HCT116 (cell line): Measurements from ENCODE around the gene CNTNAP2. TPM values are rescaled to one million over a fixed set of nuclear protein-coding genes. Genes with fewer than 3 reads are reported as not detected.

Experiments used
- ATAC-seq: fragments of 200-7000 bp; cut with Tn5 transposase; 2 replicates; pipeline ENCODE4 v1.9.1; 2020; ENCODE audit warnings: mild to moderate bottlenecking, moderate library complexity
- BruUV-seq: library from RNA; stranded (reverse); fragments of 400-500 nt; replicated peaks from 2 replicates; lab custom pipeline; 2021; lab: Mats Ljungman, UMichigan
- CTCF ChIA-PET: fragments of 300-600 bp; sonication (Branson Sonifier 250); formaldehyde crosslinking; loops from one replicate; lab custom pipeline; 2021; ENCODE audit warnings: antibody characterized with exemption; lab: Charles Lee
- POLR2A ChIA-PET: fragments of 300-600, 350-600 bp; sonication (Branson Sonifier 250); formaldehyde crosslinking; loops from one replicate; lab custom pipeline; 2021; ENCODE audit warnings: antibody characterized with exemption; lab: Charles Lee
- RAD21 ChIA-PET, 2 experiments: fragments of 300-600 bp; sonication (Branson Sonifier 250); formaldehyde crosslinking; loops; one replicate each; lab custom pipeline; 2023; ENCODE audit warnings: low total read pairs in 2 of 2; ENCODE audit not compliant: uncharacterized antibody in 2 of 2, unreplicated experiment in 2 of 2, low non-redundant PET in 1 of 2; lab: Charles Lee
- DNase-seq: peaks from one replicate; pipeline ENCODE4 v3.0.0-alpha.2; 2010; ENCODE audit warnings: low read depth, low spot score
- H2AFZ ChIP-seq: fragments of 200-600 bp; shearing (Covaris generic), sonication (generic); 2 replicates; pipeline ENCODE4 v1.6.1; 2017; ENCODE audit warnings: low read depth, mixed run types, mixed read lengths, antibody characterized with exemption, low read length; ENCODE audit not compliant: poor library complexity, severe bottlenecking
- H3K27ac ChIP-seq: 2 replicates; pipeline ENCODE4 v1.5.1; 2012; ENCODE audit warnings: low read depth, low read length
- H3K27me3 ChIP-seq: fragments of 200-600 bp; sonication (generic); 2 replicates; pipeline ENCODE4 v1.6.1; 2016; ENCODE audit warnings: mixed run types, low read length, mixed read lengths; ENCODE audit not compliant: insufficient read depth
- H3K36me3 ChIP-seq, 2 experiments: fragments of 200-500 bp in 1 of 2; fragments of 200-600 bp in 1 of 2; sonication (Bioruptor generic) in 1 of 2; sonication (generic) in 1 of 2; 2 replicates each; pipeline versions ENCODE4 v1.5.1 to v1.6.1; 2014 to 2016; ENCODE audit warnings: low read length in 2 of 2, inconsistent platforms in 1 of 2, mixed read lengths in 1 of 2, mixed run types in 1 of 2; ENCODE audit not compliant: insufficient read depth in 2 of 2, control insufficient read depth in 1 of 2
- H3K4me1 ChIP-seq, 2 experiments: fragments of 200-600 bp in 1 of 2; sonication (generic) in 1 of 2; 2 replicates each; pipeline versions ENCODE4 v1.5.1 to v1.6.1; 2012 to 2017; ENCODE audit warnings: low read length in 2 of 2, inconsistent platforms in 1 of 2, mild to moderate bottlenecking in 1 of 2, mixed read lengths in 1 of 2, mixed run types in 1 of 2, moderate library complexity in 1 of 2; ENCODE audit not compliant: insufficient read depth in 2 of 2, control insufficient read depth in 1 of 2
- H3K4me2 ChIP-seq: fragments of 200-600 bp; sonication (generic); 2 replicates; pipeline ENCODE4 v1.6.1; 2017; ENCODE audit warnings: mixed run types, low read length, mixed read lengths
- H3K4me3 ChIP-seq, 2 experiments: fragments of 200-600 bp in 1 of 2; sonication (generic) in 1 of 2; replicated peaks in 1 of 2; 2 replicates each; pipeline ENCODE4 v1.5.1; 2011 to 2016; ENCODE audit warnings: low read length in 2 of 2, control low read depth in 1 of 2, low read depth in 1 of 2, mild to moderate bottlenecking in 1 of 2, mixed read lengths in 1 of 2, mixed run types in 1 of 2
- H3K79me2 ChIP-seq: fragments of 200-600 bp; sonication (generic); 2 replicates; pipeline ENCODE4 v1.6.1; 2017; ENCODE audit warnings: mild to moderate bottlenecking, mixed run types, low read length, moderate library complexity, mixed read lengths; ENCODE audit not compliant: insufficient read depth
- H3K9ac ChIP-seq: fragments of 200-600 bp; sonication (generic); 2 replicates; pipeline ENCODE4 v1.6.1; 2016; ENCODE audit warnings: low read length, mixed read lengths
- H3K9me2 ChIP-seq: fragments of 200-600 bp; sonication (generic), shearing (Covaris generic); 2 replicates; pipeline ENCODE4 v1.6.1; 2017; ENCODE audit warnings: mixed run types, mild to moderate bottlenecking, moderate library complexity; ENCODE audit not compliant: insufficient read depth
- H3K9me3 ChIP-seq, 2 experiments: fragments of 200-500 bp in 1 of 2; fragments of 200-600 bp in 1 of 2; sonication (Bioruptor generic) in 1 of 2; sonication (generic) in 1 of 2; 2 replicates each; pipeline ENCODE4 v1.6.1; 2014 to 2017; ENCODE audit warnings: low read length in 2 of 2, mixed read lengths in 2 of 2, inconsistent platforms in 1 of 2, low read depth in 1 of 2, mild to moderate bottlenecking in 1 of 2, mixed run types in 1 of 2, moderate library complexity in 1 of 2; ENCODE audit not compliant: control insufficient read depth in 1 of 2, insufficient read depth in 1 of 2
- H4K20me1 ChIP-seq: fragments of 200-600 bp; sonication (generic), shearing (Covaris generic); 2 replicates; pipeline ENCODE4 v1.6.1; 2017; ENCODE audit warnings: mixed run types, mild to moderate bottlenecking, moderate library complexity; ENCODE audit not compliant: insufficient read depth
- ATF3 ChIP-seq: IDR thresholded peaks from 2 replicates; pipeline ENCODE4 v1.6.1; 2012
- CBX3 ChIP-seq: IDR thresholded peaks from 2 replicates; pipeline ENCODE4 v1.6.1; 2012; ENCODE audit warnings: low read depth
- CEBPB ChIP-seq: IDR thresholded peaks from 2 replicates; pipeline ENCODE4 v1.6.1; 2012; ENCODE audit warnings: low read depth
- EGR1 ChIP-seq: IDR thresholded peaks from 2 replicates; pipeline ENCODE4 v1.6.1; 2012; ENCODE audit warnings: low read depth
- ELF1 ChIP-seq: IDR thresholded peaks from 2 replicates; pipeline ENCODE4 v1.6.1; 2012; ENCODE audit warnings: low read depth, borderline replicate concordance
- JUND ChIP-seq: IDR thresholded peaks from 2 replicates; pipeline ENCODE4 v1.6.1; 2012
- POLR2A ChIP-seq: IDR thresholded peaks from 2 replicates; pipeline ENCODE4 v1.7.0; 2011; ENCODE audit warnings: borderline replicate concordance; ENCODE audit not compliant: insufficient read depth, insufficient read length; ENCODE audit errors: extremely low read depth
- RAD21 ChIP-seq: IDR thresholded peaks from 2 replicates; pipeline ENCODE4 v1.6.1; 2012; ENCODE audit warnings: low read depth, mild to moderate bottlenecking
- SIN3A ChIP-seq: IDR thresholded peaks from 2 replicates; pipeline ENCODE4 v1.6.1; 2012; ENCODE audit warnings: low read depth
- SP1 ChIP-seq: IDR thresholded peaks from 2 replicates; pipeline ENCODE4 v1.6.1; 2012; ENCODE audit warnings: low read depth
- SRF ChIP-seq: IDR thresholded peaks from 2 replicates; pipeline ENCODE4 v1.6.1; 2012; ENCODE audit warnings: low read depth
- TCF7L2 ChIP-seq: IDR thresholded peaks from 2 replicates; pipeline ENCODE4 v1.7.0; 2011; ENCODE audit warnings: borderline replicate concordance, inconsistent platforms; ENCODE audit not compliant: insufficient read depth, insufficient read length; ENCODE audit errors: extremely low read depth
- YY1 ChIP-seq: IDR thresholded peaks from 2 replicates; pipeline ENCODE4 v1.6.1; 2011; ENCODE audit warnings: low read length, low read depth, moderate library complexity, mild to moderate bottlenecking; ENCODE audit not compliant: insufficient replicate concordance; ENCODE audit errors: extremely low read depth
- ZFX ChIP-seq: fragments of 450-650 bp; IDR thresholded peaks from 2 replicates; pipeline ENCODE4 v1.6.1; 2017
- intact Hi-C: fragments of 100-400 bp; cut with micrococcal nuclease; formaldehyde crosslinking; loops from 2 replicates; pipeline ENCODE4 v1.10.0; 2022
- total RNA-seq: library from RNA; stranded (reverse); gene quantifications from one replicate; pipeline ENCODE4 v1.2.1, GENCODE V29; 2021; ENCODE audit not compliant: unreplicated experiment
- TF ChIP-seq, protein P1 (sequence below): IDR thresholded peaks from 2 replicates; pipeline ENCODE4 v1.6.1; 2011; ENCODE audit warnings: mild to moderate bottlenecking, low read length, moderate library complexity; ENCODE audit not compliant: insufficient replicate concordance; ENCODE audit errors: extremely low read depth
- TF ChIP-seq, protein P2 (sequence below): IDR thresholded peaks from 2 replicates; pipeline ENCODE4 v1.6.1; 2012
- TF ChIP-seq, protein P3 (sequence below), 3 experiments: fragments of 200-600 bp in 1 of 3; sonication (generic) in 1 of 3; IDR thresholded peaks in 2 of 3; conservative IDR thresholded peaks in 1 of 3; 2 replicates each; pipeline ENCODE4 v1.5.1; 2012 to 2017; ENCODE audit warnings: low read depth in 2 of 3, low read length in 2 of 3, antibody characterized with exemption in 1 of 3, borderline replicate concordance in 1 of 3, control low read depth in 1 of 3, mild to moderate bottlenecking in 1 of 3, mixed read lengths in 1 of 3, mixed run types in 1 of 3, moderate library complexity in 1 of 3; ENCODE audit not compliant: insufficient read depth in 1 of 3

Gene CNTNAP2
- total RNA-seq, 1 experiment from 2014 or later, result 0.37 TPM

DNA sequence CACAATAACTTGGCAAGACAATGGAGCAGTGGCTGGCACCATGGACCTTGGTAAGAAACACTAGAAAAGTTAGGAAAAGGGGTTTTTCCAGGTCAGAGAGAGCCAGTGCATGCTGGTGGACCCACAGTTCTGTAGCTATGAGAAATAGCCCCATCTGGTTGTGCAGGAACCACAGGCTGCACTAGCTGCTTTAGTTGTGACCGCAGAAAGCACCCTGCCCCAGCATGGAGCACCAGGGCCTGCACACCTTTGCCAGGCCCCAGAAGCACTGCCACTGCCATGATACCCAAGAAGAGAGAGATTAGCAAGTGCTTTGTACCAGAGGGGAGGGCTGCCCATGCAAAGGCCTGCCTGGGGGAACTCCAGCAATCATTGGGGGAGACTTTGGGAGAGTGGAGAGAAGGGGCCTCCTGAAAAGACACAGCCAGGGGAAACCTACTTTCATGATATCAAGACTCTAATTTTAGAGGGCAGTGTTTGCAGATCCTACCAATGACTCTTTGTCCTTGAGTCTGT, 2217.9 kb downstream of the CNTNAP2 start:
- Histone ChIP-seq H3K27ac (no peak overlapping the region), H3K9ac (no peak overlapping the region), H3K27me3 (peaks cover 32% of the 10 kb centered on the region), H2AFZ (no peak overlapping the region), H3K9me2 (no peaks in the 10 kb centered on the region), H4K20me1 (no peaks in the 10 kb centered on the region), H3K79me2 (no peaks in the 10 kb centered on the region), H3K36me3 (no peaks in the 10 kb centered on the region), H3K9me3 (no peaks in the 10 kb centered on the region), H3K4me2 (no peak overlapping the region), H3K4me1 (peaks cover 0 to 8% of the 10 kb centered on the region in 2 experiments; a peak in 2 of 4 replicates), H3K4me3 (no peak overlapping the region)
- BruUV-seq, result no TSS peak
- ChIA-PET POLR2A (no interaction called here), CTCF (no interaction called here), RAD21 (no interaction called here)
- ATAC-seq, result no peak
- intact Hi-C loops, result no loop called here
- TF ChIP-seq SP1, result no peak
- TF ChIP-seq RAD21, result no peak
- TF ChIP-seq ATF3, result no peak
- no peak for TF ChIP-seq CEBPB
- TF ChIP-seq, protein P1, sequence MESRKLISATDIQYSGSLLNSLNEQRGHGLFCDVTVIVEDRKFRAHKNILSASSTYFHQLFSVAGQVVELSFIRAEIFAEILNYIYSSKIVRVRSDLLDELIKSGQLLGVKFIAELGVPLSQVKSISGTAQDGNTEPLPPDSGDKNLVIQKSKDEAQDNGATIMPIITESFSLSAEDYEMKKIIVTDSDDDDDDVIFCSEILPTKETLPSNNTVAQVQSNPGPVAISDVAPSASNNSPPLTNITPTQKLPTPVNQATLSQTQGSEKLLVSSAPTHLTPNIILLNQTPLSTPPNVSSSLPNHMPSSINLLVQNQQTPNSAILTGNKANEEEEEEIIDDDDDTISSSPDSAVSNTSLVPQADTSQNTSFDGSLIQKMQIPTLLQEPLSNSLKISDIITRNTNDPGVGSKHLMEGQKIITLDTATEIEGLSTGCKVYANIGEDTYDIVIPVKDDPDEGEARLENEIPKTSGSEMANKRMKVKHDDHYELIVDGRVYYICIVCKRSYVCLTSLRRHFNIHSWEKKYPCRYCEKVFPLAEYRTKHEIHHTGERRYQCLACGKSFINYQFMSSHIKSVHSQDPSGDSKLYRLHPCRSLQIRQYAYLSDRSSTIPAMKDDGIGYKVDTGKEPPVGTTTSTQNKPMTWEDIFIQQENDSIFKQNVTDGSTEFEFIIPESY, result no peak
- TF ChIP-seq POLR2A, result no peak
- DNase-seq, result no peak

- Histone ChIP-seq H2AFZ (no peak overlapping the region), H3K4me2 (no peak overlapping the region), H3K79me2 (no peaks in the 10 kb centered on the region), H3K27me3 (peaks cover 37% of the 10 kb centered on the region), H3K9me2 (no peaks in the 10 kb centered on the region), H3K36me3 (no peaks in the 10 kb centered on the region), H3K9me3 (no peaks in the 10 kb centered on the region), H3K27ac (no peak overlapping the region), H3K9ac (no peak overlapping the region), H3K4me1 (peaks cover 0 to 11% of the 10 kb centered on the region in 2 experiments; a peak in 2 of 4 replicates), H4K20me1 (no peaks in the 10 kb centered on the region), H3K4me3 (no peak overlapping the region)
- intact Hi-C loops, result no loop called here
- ChIA-PET POLR2A (no interaction called here), RAD21 (no interaction called here), CTCF (no interaction called here)
- ATAC-seq, result no peak
- TF ChIP-seq SIN3A, result no peak
- TF ChIP-seq, protein P2, sequence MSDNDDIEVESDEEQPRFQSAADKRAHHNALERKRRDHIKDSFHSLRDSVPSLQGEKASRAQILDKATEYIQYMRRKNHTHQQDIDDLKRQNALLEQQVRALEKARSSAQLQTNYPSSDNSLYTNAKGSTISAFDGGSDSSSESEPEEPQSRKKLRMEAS, result no peak
- TF ChIP-seq CBX3, result no peak
- TF ChIP-seq EGR1, result no peak
- no peak for TF ChIP-seq POLR2A
- TF ChIP-seq JUND, result no peak
- TF ChIP-seq TCF7L2, result no peak
- no peak for TF ChIP-seq ZFX
- TF ChIP-seq SRF, result no peak
- no peak for TF ChIP-seq YY1
- no peak for TF ChIP-seq ELF1
- TF ChIP-seq, protein P3, sequence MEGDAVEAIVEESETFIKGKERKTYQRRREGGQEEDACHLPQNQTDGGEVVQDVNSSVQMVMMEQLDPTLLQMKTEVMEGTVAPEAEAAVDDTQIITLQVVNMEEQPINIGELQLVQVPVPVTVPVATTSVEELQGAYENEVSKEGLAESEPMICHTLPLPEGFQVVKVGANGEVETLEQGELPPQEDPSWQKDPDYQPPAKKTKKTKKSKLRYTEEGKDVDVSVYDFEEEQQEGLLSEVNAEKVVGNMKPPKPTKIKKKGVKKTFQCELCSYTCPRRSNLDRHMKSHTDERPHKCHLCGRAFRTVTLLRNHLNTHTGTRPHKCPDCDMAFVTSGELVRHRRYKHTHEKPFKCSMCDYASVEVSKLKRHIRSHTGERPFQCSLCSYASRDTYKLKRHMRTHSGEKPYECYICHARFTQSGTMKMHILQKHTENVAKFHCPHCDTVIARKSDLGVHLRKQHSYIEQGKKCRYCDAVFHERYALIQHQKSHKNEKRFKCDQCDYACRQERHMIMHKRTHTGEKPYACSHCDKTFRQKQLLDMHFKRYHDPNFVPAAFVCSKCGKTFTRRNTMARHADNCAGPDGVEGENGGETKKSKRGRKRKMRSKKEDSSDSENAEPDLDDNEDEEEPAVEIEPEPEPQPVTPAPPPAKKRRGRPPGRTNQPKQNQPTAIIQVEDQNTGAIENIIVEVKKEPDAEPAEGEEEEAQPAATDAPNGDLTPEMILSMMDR (IDR thresholded peaks at IDR 0.05 in 2 of 3, conservative IDR thresholded peaks at IDR 0.05 in 1 of 3; ENCODE audit: borderline replicate concordance in 1 of 3, insufficient read depth in 1 of 3, low read depth in 2 of 3, low read length in 2 of 3), result no peak
- DNase-seq, result no peak
- BruUV-seq, result no TSS peak
These were observed 2218.5 kb downstream of the CNTNAP2 start for GRCh38 chr7:148334959-148335577.
